ENCODE data around the gene PLOD2.
"Not testable (repeated sequence)": the region's sequence is repeated elsewhere in the genome, so short reads cannot be mapped to it uniquely, and the experiment has no call there.

PLOD2 gene

GRCh38 chr3:146138902-146139301 is 22.1 kb downstream of the PLOD2 start:
- DNase-seq (ENCODE audit: low spot score), result no peak

GRCh38 chr3:146136647-146137046 is 24.3 kb downstream of the PLOD2 start:
- no peak for DNase-seq (ENCODE audit: low spot score)

- DNase-seq (ENCODE audit: low spot score), result no peak
Measured at GRCh38 chr3:146134348-146135117, 26.5 kb downstream of the PLOD2 start.

GRCh38 chr3:146133441-146133840 is 27.5 kb downstream of the PLOD2 start:
- DNase-seq (ENCODE audit: low spot score), result no peak

- DNase-seq (ENCODE audit: low spot score), result no peak
Measured at GRCh38 chr3:146131616-146132410, 29.2 kb downstream of the PLOD2 start.

- DNase-seq (ENCODE audit: low spot score), result no peak
Measured at GRCh38 chr3:146130881-146131371, 30.1 kb downstream of the PLOD2 start.

- DNase-seq (ENCODE audit: low spot score), result no peak
Measured at GRCh38 chr3:146129750-146130149, 31.2 kb downstream of the PLOD2 start.

GRCh38 chr3:146128939-146129338 is 32.0 kb downstream of the PLOD2 start:
- no peak for DNase-seq (ENCODE audit: low spot score)

GRCh38 chr3:146128179-146128578 is 32.8 kb downstream of the PLOD2 start:
- no peak for DNase-seq (ENCODE audit: low spot score)

GRCh38 chr3:146125951-146126350 is 35.0 kb downstream of the PLOD2 start:
- no peak for DNase-seq (ENCODE audit: low spot score)

- DNase-seq (ENCODE audit: low spot score), result no peak
Measured at GRCh38 chr3:146124126-146124801, 36.7 kb downstream of the PLOD2 start.

- no peak for DNase-seq (ENCODE audit: low spot score)
Measured at GRCh38 chr3:146117406-146118285, 43.3 kb downstream of the PLOD2 start.

GRCh38 chr3:146115619-146116018 is 45.4 kb downstream of the PLOD2 start:
- DNase-seq (ENCODE audit: low spot score), result no peak

- not testable (repeated sequence) for DNase-seq (ENCODE audit: low spot score)
Measured at GRCh38 chr3:146113804-146114203, 47.2 kb downstream of the PLOD2 start.

GRCh38 chr3:146111337-146111736 is 49.6 kb downstream of the PLOD2 start:
- no peak for DNase-seq (ENCODE audit: low spot score)

GRCh38 chr3:146110161-146110560 is 50.8 kb downstream of the PLOD2 start:
- DNase-seq (ENCODE audit: low spot score), result no peak

- DNase-seq (ENCODE audit: low spot score), result no peak
Measured at GRCh38 chr3:146106986-146107385, 54.0 kb downstream of the PLOD2 start.

GRCh38 chr3:146104068-146104467 is 56.9 kb downstream of the PLOD2 start:
- no peak for DNase-seq (ENCODE audit: low spot score)

- no peak for DNase-seq (ENCODE audit: low spot score)
Measured at GRCh38 chr3:146102885-146103284, 58.1 kb downstream of the PLOD2 start.

- no peak for DNase-seq (ENCODE audit: low spot score)
Measured at GRCh38 chr3:146101538-146101937, 59.4 kb downstream of the PLOD2 start.

GRCh38 chr3:146100825-146101444 is 60.0 kb downstream of the PLOD2 start:
- DNase-seq (ENCODE audit: low spot score), result no peak

Measured in Ammon's horn (tissue), 1 donor.